Adrenal gland (tissue), 5 donors: ENCODE results near the gene PDE8A.
"Not testable (repeated sequence)": the region's sequence is repeated elsewhere in the genome, so short reads cannot be mapped to it uniquely, and the experiment has no call there.

Experiments
- CTCF ChIP-seq, 6 experiments: fragments of 450-650 bp in 4 of 6; fragments of 200-600 bp in 2 of 6; sonication (generic) in 1 of 6; IDR thresholded peaks; 1 replicate in 5 of 6; 2 replicates in 1 of 6; pipeline versions ENCODE4 v1.5.1 to v1.8.0; 2016 to 2021; ENCODE audit warnings: antibody characterized with exemption in 6 of 6, mild to moderate bottlenecking in 2 of 6, moderate library complexity in 1 of 6
- POLR2A ChIP-seq, 2 donors: fragments of 450-650 bp; IDR thresholded peaks; one replicate each; pipeline ENCODE4 v1.6.1; 2017; ENCODE audit warnings: antibody characterized with exemption in 2 of 2, mild to moderate bottlenecking in 2 of 2, moderate library complexity in 1 of 2
- donor health status: DM: no; HTN: no; CAD: no.

- not testable (repeated sequence) for TF ChIP-seq CTCF, POLR2A (IDR thresholded peaks at IDR 0.05)
These were observed 15.1 kb downstream of the PDE8A start for GRCh38 chr15:84996714-84997113.
